ENCODE measurements around the gene SOS2. TPM values are rescaled to one million over a fixed set of nuclear protein-coding genes. Genes with fewer than 3 reads are reported as not detected.

The SOS2 gene
- total and polyA plus RNA-seq, 10 of the 15 experiments (the other 5 are each of a cell fraction or from before 2014, with no cell fraction given): 2.1 to 16.8 (median 8.4) TPM

DNA sequence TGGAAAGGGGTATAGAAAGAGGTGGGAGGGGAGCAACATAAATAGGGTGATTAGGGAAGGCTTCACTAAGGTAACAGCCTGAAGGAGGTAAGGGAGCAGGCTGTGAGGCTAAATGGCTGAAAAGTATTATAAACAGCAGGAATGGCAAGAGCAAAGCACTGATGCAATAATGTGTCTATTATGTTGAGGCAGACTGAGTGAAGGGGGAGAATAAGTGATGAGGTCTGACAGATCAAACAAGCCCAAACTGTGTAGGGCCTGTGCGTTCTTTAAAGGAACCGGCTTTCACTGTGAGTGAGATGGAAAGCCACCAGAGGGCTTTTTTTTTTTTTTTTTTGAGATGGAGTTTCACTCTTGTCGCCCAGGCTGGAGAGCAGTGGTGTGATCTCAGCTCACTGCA, 108.3 kb downstream of the SOS2 start:
- in situ Hi-C loops (cut with MboI): no loop called here
- Histone ChIP-seq H3K27me3 (replicated peaks in 1 of 2; ENCODE audit: control insufficient read depth in 2 of 2, insufficient read depth in 2 of 2, low read length in 1 of 2) (no peaks in the 10 kb centered on the region), H3K4me1 (ENCODE audit: control insufficient read depth, insufficient read depth, low read length) (no peaks in the 10 kb centered on the region), H3K9ac (ENCODE audit: control insufficient read depth, insufficient read depth, low read length) (no peak overlapping the region), H3K79me2 (ENCODE audit: control insufficient read depth, insufficient read depth, low read length) (no peaks in the 10 kb centered on the region), H3K36me3 (ENCODE audit: control insufficient read depth in 2 of 2, insufficient read depth in 2 of 2, low read length in 1 of 2) (no peaks in the 10 kb centered on the region; a peak in 1 of 4 replicates), H3K9me3 (replicated peaks; ENCODE audit: control insufficient read depth, insufficient read depth, low read length) (no peaks in the 10 kb centered on the region), H2AFZ (ENCODE audit: control insufficient read depth, low read depth, low read length) (no peak overlapping the region), H3K4me2 (ENCODE audit: control insufficient read depth, insufficient read depth) (no peak overlapping the region), H3K4me3 (no peak overlapping the region), H3K27ac (ENCODE audit: control insufficient read depth, insufficient read depth) (no peak overlapping the region), H4K20me1 (ENCODE audit: control insufficient read depth, insufficient read depth) (no peaks in the 10 kb centered on the region)
- BruUV-seq (replicated peaks): no TSS peak
- ChIA-PET RAD21 (ENCODE audit: unreplicated experiment) (no interaction called here), POLR2A (no interaction called here), CTCF (no interaction called here), SMC1A (ENCODE audit: uncharacterized antibody, unreplicated experiment) (no interaction called here)
- ATAC-seq (no peak), FAIRE-seq (no peak), DNase-seq (ENCODE audit: low read depth, low spot score) (no peak)
- 73% methylated on average over 2 of the region's 3 CpGs for WGBS (ENCODE audit: insufficient coverage, insufficient replicate concordance, low lambda C conversion rate, missing lambda C conversion rate)
- intact Hi-C loops (cut with micrococcal nuclease; ENCODE audit: unreplicated experiment): no loop called here
- TF ChIP-seq NR2C1 (IDR thresholded peaks at IDR 0.05) (no peak), CBX5 (IDR thresholded peaks at IDR 0.05; ENCODE audit: low read depth) (no peak), NFXL1 (IDR thresholded peaks at IDR 0.05; ENCODE audit: borderline replicate concordance) (no peak), SUPT20H (IDR thresholded peaks at IDR 0.05; ENCODE audit: borderline replicate concordance, control insufficient read depth, low read depth, low read length) (no peak), STAT1 (conservative IDR thresholded peaks at IDR 0.05) (no peak), CHD4 (IDR thresholded peaks at IDR 0.05) (no peak), TARDBP (IDR thresholded peaks at IDR 0.05; ENCODE audit: borderline replicate concordance) (no peak), FOXM1 (IDR thresholded peaks at IDR 0.05; ENCODE audit: low read depth, low read length) (no peak), YY1 (IDR thresholded peaks at IDR 0.05; ENCODE audit: low read depth, low read length) (no peak)

DNA sequence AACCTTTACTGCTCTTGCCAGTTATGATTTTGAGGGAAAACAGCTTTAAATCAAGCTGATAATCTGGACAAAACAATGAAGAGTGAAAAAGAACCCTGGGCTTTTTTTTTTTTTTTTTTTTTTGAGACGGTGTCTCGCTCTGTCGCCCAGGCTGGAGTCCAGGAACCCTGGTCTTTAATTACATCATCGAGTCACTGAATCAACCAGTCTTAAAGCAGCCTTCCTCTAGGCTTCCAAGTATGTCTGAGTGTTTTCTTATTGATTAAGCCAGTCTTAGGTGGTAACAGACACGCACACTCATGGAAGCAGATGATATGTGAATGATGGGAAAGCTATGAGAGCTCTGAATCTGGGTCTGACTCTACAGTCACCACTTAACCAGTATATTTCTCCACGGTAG, 109.1 kb downstream of the SOS2 start:
- no peak overlapping the region for H3K4me2 ChIP-seq (ENCODE audit: control insufficient read depth, insufficient read depth)
- H3K27me3 ChIP-seq (replicated peaks in 1 of 2; ENCODE audit: control insufficient read depth in 2 of 2, insufficient read depth in 2 of 2, low read length in 1 of 2): no peaks in the 10 kb centered on the region
- FAIRE-seq (no peak), ATAC-seq (no peak), DNase-seq (ENCODE audit: low read depth, low spot score) (no peak)
- in situ Hi-C loops (cut with MboI): no loop called here
- no peak for TF ChIP-seq TCF12 (IDR thresholded peaks at IDR 0.05; ENCODE audit: low read depth, low read length)
- TF ChIP-seq ETV6 (conservative IDR thresholded peaks at IDR 0.05 in 1 of 2, IDR thresholded peaks at IDR 0.05 in 1 of 2; ENCODE audit: borderline replicate concordance in 1 of 2, low read depth in 1 of 2): no peak
- TF ChIP-seq TBL1XR1 (IDR thresholded peaks at IDR 0.05; ENCODE audit: low read depth, low read length): no peak
- no peak for TF ChIP-seq ZSCAN29 (IDR thresholded peaks at IDR 0.05)
- TF ChIP-seq NFYB (IDR thresholded peaks at IDR 0.05; ENCODE audit: insufficient read depth, low read depth, low read length): no peak
- no peak for TF ChIP-seq SIX5 (IDR thresholded peaks at IDR 0.05; ENCODE audit: low read depth, low read length, severe bottlenecking)
- TF ChIP-seq CBFB (IDR thresholded peaks at IDR 0.05; ENCODE audit: low read depth): no peak
- no peak for TF ChIP-seq ZBTB4 (CRISPR knock-in tag; IDR thresholded peaks at IDR 0.05)
- TF ChIP-seq SUZ12 (IDR thresholded peaks at IDR 0.05; ENCODE audit: unreplicated experiment): no peak
- ChIA-PET SMC1A (ENCODE audit: uncharacterized antibody, unreplicated experiment) (no interaction called here), POLR2A (no interaction called here), CTCF (no interaction called here), RAD21 (ENCODE audit: unreplicated experiment) (no interaction called here)
- intact Hi-C loops (cut with micrococcal nuclease; ENCODE audit: unreplicated experiment): no loop called here
- H3K9ac ChIP-seq (ENCODE audit: control insufficient read depth, insufficient read depth, low read length): no peak overlapping the region
- WGBS (ENCODE audit: insufficient coverage, insufficient replicate concordance, low lambda C conversion rate, missing lambda C conversion rate): 94% methylated on average over 6 of the region's 6 CpGs
- H4K20me1 ChIP-seq (ENCODE audit: control insufficient read depth, insufficient read depth): no peaks in the 10 kb centered on the region
- no peak overlapping the region for H3K4me3 ChIP-seq
- no peaks in the 10 kb centered on the region for H3K9me3 ChIP-seq (replicated peaks; ENCODE audit: control insufficient read depth, insufficient read depth, low read length)
- H2AFZ ChIP-seq (ENCODE audit: control insufficient read depth, low read depth, low read length): no peak overlapping the region
- no peaks in the 10 kb centered on the region; a peak in 1 of 4 replicates for H3K36me3 ChIP-seq (ENCODE audit: control insufficient read depth in 2 of 2, insufficient read depth in 2 of 2, low read length in 1 of 2)
- H3K4me1 ChIP-seq (ENCODE audit: control insufficient read depth, insufficient read depth, low read length): no peaks in the 10 kb centered on the region
- H3K27ac ChIP-seq (ENCODE audit: control insufficient read depth, insufficient read depth): no peak overlapping the region
- BruUV-seq (replicated peaks): no TSS peak
- H3K79me2 ChIP-seq (ENCODE audit: control insufficient read depth, insufficient read depth, low read length): no peaks in the 10 kb centered on the region
